ENCODE data around the gene PCYOX1L. TPM values are rescaled to one million over a fixed set of nuclear protein-coding genes. Genes with fewer than 3 reads are reported as not detected.
A peak's percentile ranks its signal among the peaks of the same experiment; 100 is the strongest.

Gene PCYOX1L
- total and polyA plus RNA-seq, 8 donors: 2.1 to 13.4 (median 4.1) TPM; not detected in 1

DNA sequence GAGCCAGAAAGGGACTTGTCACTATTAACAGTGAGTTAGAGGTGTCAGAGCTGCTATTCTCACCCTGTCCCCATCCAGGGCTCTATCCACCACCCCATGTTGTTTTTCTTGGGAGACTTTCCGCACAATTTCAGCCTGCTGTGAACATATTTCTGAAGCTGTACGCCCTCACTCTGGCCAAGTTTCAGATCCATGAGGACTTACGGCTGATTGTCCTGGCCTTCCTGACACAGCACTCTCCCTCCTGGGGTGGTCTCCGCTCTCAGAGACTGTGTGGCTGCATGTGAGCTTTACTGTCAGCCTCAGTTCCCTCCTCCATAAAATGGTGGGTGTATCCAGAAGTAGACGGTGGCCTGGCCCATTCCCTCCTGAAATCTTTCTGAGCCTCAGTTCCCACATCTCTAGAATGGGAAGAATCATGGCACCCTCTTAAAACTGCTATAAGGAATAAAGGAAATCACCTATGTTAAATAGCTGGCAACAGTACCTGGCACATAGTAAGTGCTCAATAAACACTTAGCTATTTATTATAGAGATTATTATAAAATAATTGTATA is 22.1 kb downstream of the PCYOX1L start:
- Histone ChIP-seq H3K9me3 (no peaks in the 10 kb centered on the region), H3K27me3 (no peaks in the 10 kb centered on the region), H3K4me3 (no peak overlapping the region), H3K27ac (peak overlapping the region in 4 of 5 donors; percentile 81 to 94 (median 87)), H3K36me3 (no peaks in the 10 kb centered on the region), H3K4me1 (peaks cover 10 to 58% (median 25%) of the 10 kb centered on the region in 4 donors)
- DNase-seq: no peak
- WGBS, 5 donors: 77 to 88% (median 86%) methylated on average over 5 of the region's 5 CpGs
- TF ChIP-seq EP300 (IDR thresholded peaks at IDR 0.05): no peak
- TF ChIP-seq POLR2AphosphoS5 (IDR thresholded peaks at IDR 0.05): no peak
- TF ChIP-seq, protein P1, sequence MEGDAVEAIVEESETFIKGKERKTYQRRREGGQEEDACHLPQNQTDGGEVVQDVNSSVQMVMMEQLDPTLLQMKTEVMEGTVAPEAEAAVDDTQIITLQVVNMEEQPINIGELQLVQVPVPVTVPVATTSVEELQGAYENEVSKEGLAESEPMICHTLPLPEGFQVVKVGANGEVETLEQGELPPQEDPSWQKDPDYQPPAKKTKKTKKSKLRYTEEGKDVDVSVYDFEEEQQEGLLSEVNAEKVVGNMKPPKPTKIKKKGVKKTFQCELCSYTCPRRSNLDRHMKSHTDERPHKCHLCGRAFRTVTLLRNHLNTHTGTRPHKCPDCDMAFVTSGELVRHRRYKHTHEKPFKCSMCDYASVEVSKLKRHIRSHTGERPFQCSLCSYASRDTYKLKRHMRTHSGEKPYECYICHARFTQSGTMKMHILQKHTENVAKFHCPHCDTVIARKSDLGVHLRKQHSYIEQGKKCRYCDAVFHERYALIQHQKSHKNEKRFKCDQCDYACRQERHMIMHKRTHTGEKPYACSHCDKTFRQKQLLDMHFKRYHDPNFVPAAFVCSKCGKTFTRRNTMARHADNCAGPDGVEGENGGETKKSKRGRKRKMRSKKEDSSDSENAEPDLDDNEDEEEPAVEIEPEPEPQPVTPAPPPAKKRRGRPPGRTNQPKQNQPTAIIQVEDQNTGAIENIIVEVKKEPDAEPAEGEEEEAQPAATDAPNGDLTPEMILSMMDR (IDR thresholded peaks at IDR 0.05): no peak
- no peak for TF ChIP-seq POLR2A (IDR thresholded peaks at IDR 0.05)
- intact Hi-C loops (cut with DNase I; ENCODE audit: low total_unique reads): loop anchor here (10.0 kb wide), 1 partner anchor 185 kb away; no protein-coding TSS in a partner anchor

DNA sequence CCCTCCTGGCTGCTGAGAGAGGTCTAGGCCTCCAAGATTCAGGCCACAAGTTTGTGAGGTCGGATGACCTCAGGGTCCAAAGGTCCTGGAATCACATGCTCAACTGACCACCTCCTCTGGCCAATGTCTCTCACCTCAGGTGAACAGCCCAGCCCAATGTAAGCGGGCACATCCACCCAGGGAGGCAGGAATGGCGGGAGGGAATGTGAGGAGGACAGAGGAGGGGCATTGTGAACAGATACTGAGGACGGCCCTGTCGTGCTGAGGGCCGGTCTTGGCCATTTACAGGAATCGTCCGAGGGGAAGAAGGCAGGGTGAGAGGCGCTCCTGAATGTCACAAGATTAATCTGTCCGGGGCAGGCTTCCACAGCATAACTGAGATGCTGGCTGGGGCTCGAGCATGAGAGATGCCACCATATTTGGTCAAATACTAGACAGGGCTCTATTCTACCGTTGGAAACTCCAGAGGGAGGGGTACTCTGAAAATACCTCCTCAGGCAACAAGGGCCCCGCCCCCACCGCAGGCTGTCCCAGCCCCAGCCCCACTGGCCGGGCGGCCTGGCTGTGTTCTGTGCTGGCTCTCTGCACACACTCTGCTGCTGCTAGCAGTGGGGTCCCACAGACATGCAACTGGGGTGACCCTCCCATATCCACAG is 22.7 kb downstream of the PCYOX1L start:
- Histone ChIP-seq H3K27ac (peak overlapping the region; percentile 44 to 94 (median 87)), H3K4me1 (peaks cover 10 to 57% (median 26%) of the 10 kb centered on the region in 4 donors), H3K36me3 (no peaks in the 10 kb centered on the region), H3K27me3 (no peaks in the 10 kb centered on the region), H3K4me3 (no peak overlapping the region), H3K9me3 (no peaks in the 10 kb centered on the region)
- 62 to 73% (median 69%) methylated on average over 16 of the region's 16 CpGs for whole genome bisulfite sequencing, 5 donors
- peak in 1 of 2 donors; percentile 87 for DNase-seq
- intact Hi-C loops (cut with DNase I; ENCODE audit: low total_unique reads): loop anchor here (10.0 kb wide), 1 partner anchor 184 kb away; no protein-coding TSS in a partner anchor
- TF ChIP-seq POLR2AphosphoS5 (IDR thresholded peaks at IDR 0.05) (peak in 2 of 3 donors; percentile 11 to 63), EP300 (IDR thresholded peaks at IDR 0.05) (peak; percentile 28), POLR2A (IDR thresholded peaks at IDR 0.05) (no peak)
- TF ChIP-seq, protein P1 (IDR thresholded peaks at IDR 0.05): no peak

DNA sequence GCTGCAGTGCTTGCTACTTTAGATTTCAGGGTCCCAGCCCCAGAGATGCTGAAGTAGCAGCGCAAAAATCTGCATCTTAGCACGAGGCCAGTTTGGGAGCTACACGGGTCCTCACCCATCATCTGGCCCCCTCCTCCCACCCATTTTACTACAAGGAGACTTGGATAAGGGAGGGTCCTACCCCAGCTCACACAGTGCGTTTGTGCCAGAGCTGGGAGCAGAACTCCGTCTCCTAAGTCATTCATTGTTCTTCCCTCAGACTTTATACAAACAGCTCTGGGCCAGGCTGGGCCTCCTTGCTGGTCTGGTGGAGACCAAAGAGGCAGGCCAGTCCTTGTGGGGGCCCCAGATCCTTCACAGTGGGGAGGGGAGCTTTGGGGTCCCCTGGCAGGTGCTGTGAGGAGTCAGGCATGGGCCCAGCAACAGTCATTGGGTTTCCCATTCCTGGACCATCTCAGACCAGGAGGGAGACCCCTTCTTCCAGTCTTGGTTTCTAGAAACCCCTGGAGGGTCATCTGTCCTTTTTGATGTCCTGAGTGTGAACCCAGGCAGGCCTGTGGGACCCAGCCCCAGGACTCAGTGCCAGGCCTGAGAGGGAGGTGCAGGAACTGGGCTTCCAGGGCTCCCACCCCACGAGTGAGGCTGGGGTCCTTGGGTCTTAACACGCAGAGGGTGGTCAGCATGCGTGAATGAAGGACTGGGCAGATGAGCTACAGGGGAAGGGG is 23.6 kb downstream of the PCYOX1L start:
- 44 to 54% (median 52%) methylated on average over 7 to 8 of the region's 8 CpGs for WGBS, 5 donors
- Histone ChIP-seq H3K27me3 (no peaks in the 10 kb centered on the region), H3K36me3 (no peaks in the 10 kb centered on the region), H3K4me1 (peaks cover 17 to 63% (median 29%) of the 10 kb centered on the region in 4 donors), H3K9me3 (no peaks in the 10 kb centered on the region), H3K27ac (peak overlapping the region; percentile 12 to 94 (median 87)), H3K4me3 (peak overlapping the region in 3 of 4 donors; percentile 19 to 28 (median 21))
- intact Hi-C loops (cut with DNase I; ENCODE audit: low total_unique reads): loop anchor here (10.0 kb wide), 1 partner anchor 183 kb away; no protein-coding TSS in a partner anchor
- DNase-seq: no peak
- TF ChIP-seq, protein P1 (IDR thresholded peaks at IDR 0.05): no peak
- TF ChIP-seq POLR2AphosphoS5 (IDR thresholded peaks at IDR 0.05) (no peak), EP300 (IDR thresholded peaks at IDR 0.05) (no peak), POLR2A (IDR thresholded peaks at IDR 0.05) (no peak)

DNA sequence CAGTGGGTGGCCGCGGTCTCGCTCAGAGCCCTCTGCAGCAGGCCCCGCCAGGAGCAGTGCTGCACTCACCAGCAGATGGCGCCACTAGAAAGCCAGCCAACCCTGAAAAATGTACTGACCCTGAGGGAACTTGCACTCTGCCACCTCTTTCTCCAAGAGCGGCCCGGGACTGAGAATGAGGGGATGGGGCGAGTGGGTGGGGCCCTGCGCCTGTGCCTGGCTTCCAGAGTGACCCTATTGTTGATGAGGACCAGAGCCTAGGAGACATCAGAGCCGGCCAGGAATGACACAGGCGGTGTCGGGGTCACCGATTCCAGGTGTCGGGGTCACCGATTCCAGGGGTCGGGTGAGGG is 24.1 kb downstream of the PCYOX1L start:
- TF ChIP-seq POLR2A (IDR thresholded peaks at IDR 0.05) (no peak), EP300 (IDR thresholded peaks at IDR 0.05) (peak; percentile 13), POLR2AphosphoS5 (IDR thresholded peaks at IDR 0.05) (peak; percentile 40 to 76 (median 50))
- TF ChIP-seq, protein P1 (IDR thresholded peaks at IDR 0.05): peak in 6 of 7 experiments; percentile 55 to 95 (median 85)
- Histone ChIP-seq H3K4me1 (peaks cover 17 to 69% (median 32%) of the 10 kb centered on the region in 4 donors), H3K36me3 (no peaks in the 10 kb centered on the region), H3K9me3 (no peaks in the 10 kb centered on the region), H3K4me3 (peak overlapping the region in 3 of 4 donors; percentile 19 to 28 (median 21)), H3K27ac (peak overlapping the region; percentile 41 to 94 (median 87)), H3K27me3 (no peaks in the 10 kb centered on the region)
- DNase-seq: peak; percentile 82 to 93
- intact Hi-C loops (cut with DNase I; ENCODE audit: low total_unique reads): loop anchor here (10.0 kb wide), 1 partner anchor 183 kb away; no protein-coding TSS in a partner anchor
- 34 to 36% (median 35%) methylated on average over 15 to 16 of the region's 16 CpGs for WGBS, 5 donors

Data from stomach (tissue), 9 donors.